Measurements from ENCODE around the gene SHANK2.

SHANK2 gene

DNA sequence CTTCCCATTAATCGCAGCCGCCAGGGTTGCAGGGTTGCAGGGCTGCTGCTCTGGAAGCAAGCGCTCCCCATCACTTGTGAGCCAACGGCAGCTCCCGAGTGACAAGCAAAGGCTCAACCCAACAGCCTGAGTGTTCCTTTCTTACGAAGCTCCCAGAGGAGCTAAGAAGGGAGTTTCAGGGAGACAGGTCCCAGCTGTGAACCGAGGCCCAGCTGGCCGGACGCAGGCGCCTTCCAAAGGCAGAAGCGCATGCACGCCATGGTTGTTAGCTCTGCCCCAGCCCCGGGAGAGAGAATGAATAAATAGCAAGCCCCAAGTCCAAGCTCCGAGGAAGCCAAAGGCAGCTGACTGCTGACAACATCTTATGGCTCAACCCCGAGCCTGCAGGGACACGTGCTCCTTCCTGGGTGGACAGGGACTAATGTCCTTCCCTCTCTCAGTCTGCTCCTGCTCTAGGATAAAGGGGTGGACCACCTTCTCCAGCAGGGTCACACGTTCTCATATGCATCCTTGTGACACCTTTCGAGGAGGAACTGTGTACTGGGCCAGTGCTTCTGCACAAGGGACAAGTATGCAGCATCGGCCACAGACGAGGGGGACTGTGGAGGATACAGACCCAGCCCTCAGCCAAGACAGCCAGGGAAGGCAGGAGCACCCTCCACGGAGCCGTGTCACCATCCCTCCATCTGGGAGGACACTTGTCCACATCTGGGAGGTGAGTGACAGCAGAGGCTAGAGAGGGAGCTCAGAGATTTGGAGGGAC, 29.9 kb downstream of the SHANK2 start:
- no peak for DNase-seq (ENCODE audit: low spot score)

DNA sequence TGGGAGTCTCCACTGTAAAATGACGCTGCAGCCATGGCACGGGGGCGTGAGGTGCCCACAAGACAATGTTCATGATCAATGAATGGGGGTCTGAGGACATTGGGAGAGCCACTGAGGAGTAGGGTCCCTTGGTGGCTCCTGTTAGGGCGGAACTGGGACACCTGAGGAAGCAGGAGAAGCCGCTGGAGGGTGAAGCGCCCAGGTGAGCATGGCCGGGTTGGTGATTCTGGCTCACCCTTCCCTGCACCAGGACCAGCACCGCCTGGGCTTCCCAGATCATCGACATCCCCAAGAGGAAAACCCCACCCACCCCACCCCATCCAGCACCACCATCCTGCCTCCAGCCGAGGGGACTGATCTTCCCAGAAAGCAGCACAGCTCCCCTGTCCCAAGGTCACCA, 30.6 kb downstream of the SHANK2 start:
- DNase-seq (ENCODE audit: low spot score) = no peak

DNA sequence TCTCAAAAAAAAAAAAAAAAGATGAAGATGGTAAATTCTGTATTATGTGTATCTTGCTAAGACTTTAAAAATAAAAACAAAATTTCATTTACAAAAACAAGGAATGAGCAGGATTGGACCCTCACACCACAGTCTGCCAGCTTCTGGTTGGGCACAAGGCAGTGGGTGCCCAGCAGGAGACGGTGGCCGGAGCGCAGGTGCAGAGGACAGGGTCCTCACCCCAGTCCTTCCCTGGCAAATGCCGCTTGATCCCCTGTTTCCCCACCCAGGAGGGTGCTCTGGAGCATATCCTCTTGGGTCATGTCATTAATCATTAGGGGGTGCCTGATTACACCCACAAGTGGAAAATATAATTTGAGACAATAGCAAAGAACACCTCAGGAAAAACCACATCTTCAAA, 31.2 kb downstream of the SHANK2 start:
- no peak for DNase-seq (ENCODE audit: low spot score)

DNA sequence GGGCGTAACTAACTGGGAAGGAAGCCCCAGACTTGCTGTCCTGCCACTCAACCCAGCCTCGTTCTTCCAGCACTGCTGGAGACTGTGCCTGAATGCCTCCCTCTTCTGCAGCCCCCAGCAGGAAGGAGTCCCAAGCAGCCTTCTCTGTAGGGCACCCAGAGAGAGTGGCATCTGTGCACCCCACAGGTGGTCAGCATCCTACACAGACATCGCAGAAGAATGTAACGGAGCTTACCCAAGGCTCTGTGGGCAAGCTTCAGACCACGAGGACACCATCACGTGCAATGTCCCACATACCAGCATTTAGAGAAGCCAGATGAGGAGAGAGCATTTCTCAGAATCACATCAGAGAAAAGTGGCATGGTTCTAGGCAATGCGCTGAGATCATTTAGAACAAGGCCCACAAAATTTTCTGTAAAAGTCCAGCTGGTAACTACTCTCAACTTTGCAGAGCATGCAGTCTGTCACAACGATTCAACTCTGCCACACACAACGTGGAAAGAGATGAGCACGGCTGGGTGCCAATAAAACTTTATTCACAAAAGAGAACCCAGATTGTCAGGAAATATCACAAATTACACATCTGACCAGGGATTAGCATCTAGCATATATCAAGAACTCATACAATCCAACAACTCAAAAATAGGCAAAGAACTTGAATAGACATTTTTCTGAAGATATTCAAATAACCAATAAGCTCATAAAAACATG, 33.4 kb downstream of the SHANK2 start:
- DNase-seq (ENCODE audit: low spot score) = no peak

DNA sequence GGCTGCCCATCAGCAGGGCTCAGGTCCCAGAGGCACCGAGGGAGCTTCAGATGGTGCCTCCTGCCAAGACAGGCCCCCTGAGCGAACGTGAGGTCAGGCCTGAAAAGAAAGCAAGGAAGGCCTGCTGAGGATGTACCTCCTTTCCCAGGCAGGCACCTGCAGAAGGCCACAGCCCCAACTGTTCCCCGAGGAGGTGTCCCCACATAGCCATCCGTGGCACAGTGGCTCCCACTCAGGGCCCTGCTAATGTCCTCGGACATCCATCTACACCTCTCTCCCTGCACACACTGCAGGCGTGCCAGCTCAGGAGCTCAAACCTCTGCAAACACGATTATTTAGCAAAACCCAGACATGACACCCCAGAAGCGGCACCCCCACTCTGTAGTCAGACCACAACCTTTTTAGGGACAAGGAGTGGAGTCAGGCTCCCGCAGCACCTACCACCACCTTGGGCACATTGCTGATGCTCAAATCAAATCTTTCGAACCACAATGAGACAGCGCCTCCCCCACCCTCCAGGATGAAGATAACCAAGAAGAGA, 36.9 kb downstream of the SHANK2 start:
- no peak for DNase-seq (ENCODE audit: low spot score)

DNA sequence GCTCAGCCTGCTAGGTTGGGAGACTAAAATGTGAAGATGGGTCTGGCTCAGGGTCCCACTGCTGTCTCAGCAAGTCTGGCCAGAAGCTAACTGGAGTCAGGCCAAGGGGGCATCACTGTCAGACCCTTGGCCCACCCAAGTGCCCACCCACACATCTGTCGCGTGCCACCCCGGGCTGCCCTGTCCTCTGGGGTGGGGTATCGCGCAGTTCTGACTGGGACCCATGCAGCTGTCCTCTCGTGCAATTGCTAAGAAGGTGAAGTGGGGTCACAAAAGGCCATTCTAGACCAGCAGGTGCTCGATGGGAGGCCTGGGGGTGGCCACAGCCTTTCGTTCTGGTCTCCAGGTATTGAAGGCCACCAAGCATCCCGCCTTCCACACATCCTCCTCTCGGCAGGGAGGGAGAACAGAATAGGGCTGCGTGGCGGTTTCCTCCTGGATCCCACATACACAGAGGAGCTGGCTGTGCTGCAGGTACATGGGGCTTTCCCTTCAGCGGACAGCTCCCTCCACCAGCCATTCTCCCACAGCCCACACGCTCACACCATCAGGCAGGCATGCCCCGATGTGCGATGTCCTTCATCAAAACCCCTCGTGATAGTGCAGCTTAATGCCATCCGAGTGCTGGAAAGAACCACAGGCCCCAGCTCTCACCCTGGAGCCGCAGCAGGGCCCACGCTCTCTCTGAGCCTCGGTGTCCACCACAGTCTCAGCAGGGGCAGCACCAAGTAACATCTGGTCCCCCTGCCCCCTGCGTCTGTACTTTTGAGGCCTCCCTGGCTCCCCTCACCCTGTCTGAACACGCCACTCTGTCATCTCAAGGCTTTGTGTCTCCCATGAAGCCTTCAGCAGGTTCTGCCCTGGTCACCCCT, 37.6 kb downstream of the SHANK2 start:
- no peak for DNase-seq (ENCODE audit: low spot score)

DNA sequence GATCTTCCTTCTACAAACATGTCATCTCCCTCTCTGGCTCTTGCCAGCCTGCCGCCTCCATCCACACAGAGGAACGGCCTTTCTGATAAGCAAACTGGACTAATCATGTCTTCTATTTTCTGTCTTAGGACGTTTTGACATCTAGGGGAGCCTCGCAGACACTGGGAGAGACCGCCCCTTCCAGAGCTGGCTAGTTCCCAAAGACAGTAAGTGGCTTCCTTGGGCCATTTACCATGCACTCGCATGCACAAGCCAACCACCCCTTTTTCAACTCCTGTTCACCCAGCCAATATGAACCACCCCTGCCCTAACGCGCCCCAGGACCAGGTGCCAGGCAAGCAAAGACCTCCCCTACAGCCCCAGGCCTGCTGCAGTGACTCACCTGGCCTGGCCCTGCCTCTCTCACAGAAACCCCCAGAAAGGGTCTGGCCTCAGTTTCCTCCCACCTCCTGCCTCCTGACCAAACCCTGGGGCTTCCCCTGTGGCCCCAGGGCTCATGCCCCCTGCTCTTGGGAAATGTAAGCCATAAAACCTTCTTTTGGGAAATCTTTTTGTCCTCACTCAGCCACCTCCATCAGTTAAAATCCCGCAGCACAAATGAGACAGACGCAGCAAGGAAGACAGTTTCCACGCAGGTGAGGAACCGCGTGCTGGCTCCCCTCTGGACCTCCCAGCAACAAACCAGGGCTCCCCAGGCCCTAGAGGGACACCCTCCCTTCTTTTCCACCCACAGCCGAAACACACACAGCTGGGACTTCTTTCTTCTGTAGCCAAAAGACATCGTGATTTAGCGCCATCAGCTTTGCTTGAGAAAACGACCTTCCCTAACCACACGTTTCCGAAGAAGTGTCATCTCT, 38.5 kb downstream of the SHANK2 start:
- no peak for DNase-seq (ENCODE audit: low spot score)

DNA sequence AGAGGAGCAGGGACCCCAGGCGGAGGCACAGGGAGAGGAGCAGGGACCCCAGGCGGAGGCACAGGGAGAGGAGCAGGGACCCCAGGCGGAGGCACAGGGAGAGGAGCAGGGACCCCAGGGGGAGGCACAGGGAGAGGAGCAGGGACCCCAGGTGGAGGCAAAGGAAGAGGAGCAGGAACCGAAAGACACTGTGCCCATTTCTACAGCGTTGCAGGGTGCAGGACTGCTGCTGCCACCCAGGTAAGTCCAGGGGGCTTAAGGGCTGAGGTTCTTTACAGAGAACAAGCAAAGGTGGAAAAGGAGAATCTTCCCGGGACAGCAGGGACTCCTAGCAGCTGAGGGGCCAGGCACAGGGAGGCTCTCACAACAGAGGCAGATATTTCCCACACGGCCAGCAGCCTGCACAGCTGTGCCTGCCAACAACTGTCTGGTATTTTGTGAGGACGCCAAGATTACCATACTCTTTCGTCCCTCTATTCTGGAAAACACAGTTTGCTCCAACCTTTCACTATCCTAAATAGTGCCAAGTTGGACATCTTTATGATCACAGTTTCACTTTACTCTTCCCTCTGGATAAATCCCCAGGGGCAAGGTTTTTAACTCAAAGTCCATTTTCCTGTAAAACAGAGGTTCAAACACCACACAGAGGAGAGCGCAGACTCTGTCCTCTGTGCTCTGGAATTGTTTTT, 39.4 kb downstream of the SHANK2 start:
- DNase-seq (ENCODE audit: low spot score) = no peak

DNA sequence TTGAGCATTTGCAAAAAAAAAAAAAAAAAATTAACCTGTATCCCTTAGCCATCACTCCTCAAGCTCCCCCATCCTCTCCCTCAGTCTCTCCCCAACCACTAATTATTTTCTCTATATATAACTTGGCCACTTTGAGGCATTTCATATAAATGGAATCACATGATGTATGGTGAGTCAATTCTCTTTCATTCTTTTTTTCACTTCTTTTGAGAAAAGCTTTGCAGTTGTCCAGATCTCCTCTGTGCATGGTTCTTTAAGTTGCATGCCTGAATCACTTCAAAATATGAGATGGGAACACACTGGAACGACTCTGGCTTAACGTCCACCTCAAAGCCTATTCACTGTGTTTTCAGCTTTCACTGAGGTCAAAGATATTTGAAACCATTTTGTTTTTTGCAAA, 40.7 kb downstream of the SHANK2 start:
- DNase-seq (ENCODE audit: low spot score) = no peak

DNA sequence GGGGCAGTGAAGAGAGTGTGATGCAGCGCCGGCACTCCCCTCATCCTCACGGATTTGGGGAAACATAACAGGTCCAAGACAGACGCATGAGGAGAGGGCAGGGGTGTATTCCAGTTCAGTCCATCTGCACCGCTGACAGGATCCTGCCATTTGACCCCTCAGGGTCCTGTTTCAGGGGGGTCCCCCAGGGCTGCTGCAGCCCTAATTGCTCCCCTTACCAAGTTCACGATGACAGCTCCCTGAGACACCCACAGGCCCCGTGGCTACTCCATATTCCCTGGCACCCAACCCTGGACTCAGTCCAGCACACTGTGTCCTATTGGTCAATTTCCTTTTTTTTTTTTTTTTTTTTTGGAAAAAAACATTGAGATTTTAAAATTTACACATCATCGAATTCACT, 41.5 kb downstream of the SHANK2 start:
- DNase-seq (ENCODE audit: low spot score) = no peak

DNA sequence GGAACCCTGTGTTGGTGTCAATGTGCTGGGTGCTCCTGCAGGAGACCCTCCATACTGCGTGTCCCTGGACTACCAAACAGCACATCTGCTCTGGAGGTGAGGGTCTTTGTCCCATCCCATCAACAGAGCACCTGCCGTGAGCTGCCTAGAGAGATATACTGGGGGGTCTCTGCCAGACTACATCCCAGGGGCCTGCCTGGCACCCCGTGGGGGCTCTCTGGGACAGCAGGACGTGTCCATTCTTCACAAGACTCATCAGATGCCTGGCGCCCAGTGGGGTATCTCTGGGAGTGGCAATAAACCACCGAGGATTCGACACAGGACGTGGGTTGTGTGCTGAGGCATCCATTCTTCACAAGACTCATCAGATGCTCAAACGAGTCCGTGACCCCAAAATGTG, 42.7 kb downstream of the SHANK2 start:
- DNase-seq (ENCODE audit: low spot score) = no peak

DNA sequence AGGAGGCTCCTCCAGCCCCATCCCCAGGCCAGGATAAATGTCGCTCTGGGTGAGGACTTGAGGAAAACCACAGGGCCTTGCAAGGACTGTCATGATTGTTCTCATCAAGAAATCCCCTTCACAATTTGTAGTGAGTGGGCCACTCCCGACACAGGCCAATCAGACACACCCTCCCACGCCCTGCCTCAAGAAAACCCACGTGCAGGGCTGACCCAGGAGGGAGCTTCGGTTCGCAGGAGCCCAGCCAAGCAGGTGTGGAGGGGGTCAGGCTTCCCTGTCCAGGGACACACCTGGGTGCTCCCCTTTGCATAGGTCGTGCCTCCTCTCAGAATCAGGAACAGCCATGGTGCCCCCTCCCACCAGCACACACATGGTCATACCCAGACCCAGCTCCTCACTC, 43.2 kb downstream of the SHANK2 start:
- DNase-seq (ENCODE audit: low spot score) = no peak

DNA sequence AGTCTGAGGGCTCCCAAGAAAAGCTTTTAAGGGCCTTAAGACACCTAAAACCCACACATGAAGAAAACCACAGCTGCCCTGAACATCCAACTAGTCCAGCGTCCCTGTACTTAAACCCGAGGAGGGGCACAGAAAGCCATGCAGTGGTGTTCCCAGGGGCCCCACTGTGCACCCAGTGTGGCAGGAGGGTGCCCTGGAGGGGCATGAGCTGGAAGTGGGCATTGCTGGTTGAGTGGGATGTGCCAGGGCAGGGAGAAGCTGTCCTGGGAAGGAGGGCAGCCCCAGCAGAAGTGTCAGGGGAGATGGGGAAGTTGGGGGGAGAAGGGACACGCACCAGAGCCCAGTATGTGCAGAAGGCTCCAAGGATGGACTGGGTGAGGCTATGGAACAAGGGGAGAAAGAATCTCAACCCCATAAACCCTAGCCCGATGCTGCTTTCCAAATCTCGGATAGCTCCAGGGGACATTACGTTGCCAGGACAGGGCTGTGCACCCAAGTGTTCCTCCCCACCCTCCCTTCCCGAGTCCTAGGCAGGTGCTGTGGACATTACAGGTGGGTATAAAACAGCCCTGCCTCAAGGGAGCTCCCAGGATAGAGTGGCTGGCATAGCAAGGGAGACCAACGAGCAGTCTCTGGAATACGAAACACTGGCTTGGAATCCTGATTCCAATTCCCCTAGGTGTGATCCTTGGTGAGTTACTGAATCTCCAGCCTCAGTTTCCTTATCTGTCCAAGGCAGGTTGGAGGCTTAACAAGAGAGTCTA, 44.2 kb downstream of the SHANK2 start:
- DNase-seq (ENCODE audit: low spot score) = no peak

DNA sequence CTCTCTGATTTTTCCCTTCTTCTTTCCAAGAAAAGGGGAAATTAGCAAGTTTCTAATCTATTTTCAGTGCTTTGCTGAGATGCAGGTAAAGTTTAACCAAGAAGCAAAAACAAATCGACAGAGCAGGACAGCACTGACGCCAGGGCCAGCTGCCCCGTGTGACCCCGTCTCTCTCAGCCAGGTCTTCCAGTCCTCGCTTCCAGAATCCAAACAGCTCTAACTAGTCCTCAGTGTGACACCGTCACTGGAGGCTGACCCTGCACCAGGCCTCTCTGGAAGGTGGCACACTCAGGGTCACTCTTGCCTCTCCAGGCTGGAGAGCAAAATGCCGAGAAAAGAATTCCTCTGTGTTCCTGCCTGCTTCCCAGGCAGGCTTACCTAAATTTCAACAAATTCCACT, 44.8 kb downstream of the SHANK2 start:
- DNase-seq (ENCODE audit: low spot score) = no peak

DNA sequence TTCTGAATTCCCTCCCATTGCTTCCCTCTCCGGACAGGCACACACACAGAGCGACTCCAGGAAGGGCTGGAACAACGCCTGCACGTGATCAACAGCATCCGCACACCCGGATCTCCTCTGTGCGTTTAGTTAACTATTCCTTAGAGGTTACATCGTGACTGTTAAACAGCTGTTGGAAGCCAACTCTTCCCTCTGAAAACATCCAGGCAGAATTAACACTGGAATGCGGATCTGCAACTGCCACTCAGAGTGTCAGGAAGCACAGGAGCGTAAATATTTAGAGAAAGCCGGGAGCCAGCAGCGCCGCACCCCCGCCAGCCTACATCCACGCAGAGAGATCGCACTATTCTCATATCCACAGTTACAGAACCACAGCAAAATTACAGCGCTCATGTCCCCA, 46.2 kb downstream of the SHANK2 start:
- no peak for DNase-seq (ENCODE audit: low spot score)

DNA sequence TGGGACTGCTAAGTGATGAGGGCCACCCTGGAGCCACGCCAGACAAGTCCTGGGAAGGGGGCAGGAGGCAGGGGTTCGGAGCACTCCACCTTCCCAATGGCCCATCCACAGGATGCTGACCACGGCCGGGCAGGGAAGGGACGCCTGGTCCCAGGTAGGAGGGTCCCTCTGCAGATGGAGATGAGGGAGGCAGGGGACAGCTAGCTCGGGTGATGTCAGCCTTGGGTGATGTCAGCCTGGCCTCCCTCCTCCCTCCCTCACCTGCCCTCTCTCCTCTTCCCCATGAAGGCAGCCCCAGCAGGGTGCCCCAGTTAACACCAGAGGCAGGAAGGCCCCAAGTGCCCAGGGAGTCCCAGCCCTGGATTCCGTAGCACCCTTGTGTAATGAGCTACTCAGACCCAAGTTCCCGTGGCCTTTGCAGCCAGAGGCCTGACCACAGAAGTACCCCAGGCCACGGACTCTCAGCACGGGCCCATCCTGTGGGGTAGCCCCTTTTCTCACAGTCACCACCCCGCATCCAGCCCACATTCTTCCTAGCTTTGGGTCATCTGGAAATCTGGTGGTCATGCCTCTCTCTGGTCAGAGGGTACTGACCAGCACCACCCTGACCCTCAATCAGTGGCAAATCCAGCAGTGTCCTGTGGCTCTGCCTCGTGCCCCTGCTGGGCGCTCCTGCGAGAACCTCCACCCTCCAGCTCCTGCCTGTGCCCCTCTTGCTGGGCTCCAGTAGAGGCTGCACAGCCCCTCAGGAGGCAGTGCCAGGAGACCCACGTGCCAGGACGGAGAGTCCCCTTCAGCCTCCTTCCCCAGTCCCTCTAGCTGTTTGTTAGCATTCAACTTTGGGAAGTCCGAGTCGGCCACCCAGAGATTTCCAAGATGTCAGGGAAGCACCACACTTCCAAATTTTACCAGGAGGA, 47.4 kb downstream of the SHANK2 start:
- DNase-seq (ENCODE audit: low spot score) = no peak

DNA sequence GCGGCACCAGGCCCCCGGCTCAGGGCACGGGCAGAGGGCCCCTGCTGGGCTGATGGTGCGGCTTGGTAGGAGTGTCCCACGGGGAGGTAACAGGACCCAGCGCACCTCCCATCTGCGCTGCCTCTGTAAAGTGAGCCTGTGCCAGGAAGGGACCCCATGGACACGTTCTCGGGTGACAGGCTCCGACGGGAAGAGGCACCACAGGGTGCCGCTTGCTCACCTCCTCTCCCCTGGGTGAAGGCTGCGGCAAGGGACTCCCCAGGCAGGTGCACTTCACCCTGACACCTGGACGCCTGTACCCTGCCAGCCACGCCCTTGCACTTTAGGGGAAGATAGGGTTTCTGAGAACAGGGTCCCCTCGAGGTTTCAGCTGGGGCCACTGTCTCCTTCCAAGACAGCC, 48.1 kb downstream of the SHANK2 start:
- no peak for DNase-seq (ENCODE audit: low spot score)

DNA sequence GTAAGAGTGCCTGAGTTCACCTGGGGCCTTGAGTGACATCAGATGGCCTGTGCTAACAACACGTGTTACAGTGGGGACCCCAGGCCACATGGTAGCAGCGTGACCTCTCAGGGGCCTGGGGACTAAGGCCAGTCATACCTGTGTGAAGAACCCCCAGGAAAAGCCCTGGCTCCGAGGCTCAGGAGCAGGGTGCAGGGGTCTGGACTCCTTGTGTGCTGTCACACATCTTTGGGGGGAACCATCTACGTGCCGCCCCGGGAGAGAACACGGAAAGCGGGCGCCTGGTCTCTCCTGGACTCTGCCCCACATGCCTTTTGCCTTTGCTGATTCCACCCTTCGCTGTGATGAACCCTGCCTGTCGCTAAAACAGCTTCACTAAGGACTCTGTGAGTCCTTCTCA, 48.7 kb downstream of the SHANK2 start:
- no peak for DNase-seq (ENCODE audit: low spot score)

DNA sequence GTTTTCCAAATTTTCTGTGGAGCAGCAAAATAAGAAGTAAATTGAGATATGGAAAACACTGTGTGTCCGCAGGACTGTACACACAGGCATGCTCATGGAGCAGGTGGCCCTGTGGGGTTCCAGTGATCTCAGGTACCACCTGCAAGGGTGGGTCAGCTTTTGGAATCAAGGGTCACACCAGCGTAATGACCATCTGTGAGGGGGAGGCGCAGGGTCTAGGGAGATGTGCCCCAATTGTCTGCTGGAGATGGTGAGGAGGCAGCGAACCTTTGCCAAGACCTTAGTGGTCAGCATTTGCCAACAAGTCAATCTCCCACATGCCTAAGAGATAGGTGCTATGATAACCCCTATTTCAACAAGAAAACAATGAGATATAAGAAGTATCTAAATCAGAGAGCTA, 49.4 kb downstream of the SHANK2 start:
- no peak for DNase-seq (ENCODE audit: low spot score)
